Esophagus squamous epithelium (tissue), 5 donors: ENCODE results near the gene CLSTN2. TPM values are rescaled to one million over a fixed set of nuclear protein-coding genes. Genes with fewer than 3 reads are reported as not detected.

ENCODE experiments used
- DNase-seq: peaks from one replicate; lab custom pipeline; 2025; lab: John Stamatoyannopoulos, UW
- H3K27ac ChIP-seq, 4 donors: fragments of 200-600 bp; sonication (generic); one replicate each; pipeline ENCODE4 v1.5.1; 2016 to 2019; ENCODE audit warnings: mild to moderate bottlenecking in 1 of 4
- H3K27me3 ChIP-seq, 4 donors: fragments of 200-600 bp; sonication (generic); 1 replicate in 3 of 4; 2 replicates in 1 of 4; pipeline versions ENCODE4 v1.5.1 to v1.6.0; 2017 to 2021; ENCODE audit warnings: antibody characterized with exemption in 1 of 4
- H3K36me3 ChIP-seq, 3 donors: fragments of 200-600 bp; sonication (generic); one replicate each; pipeline ENCODE4 v1.5.1; 2016 to 2019
- H3K4me1 ChIP-seq, 3 donors: fragments of 200-600 bp; sonication (generic); one replicate each; pipeline ENCODE4 v1.5.1; 2017 to 2019
- H3K4me3 ChIP-seq, 4 donors: fragments of 200-600 bp; sonication (generic); 1 replicate in 3 of 4; 2 replicates in 1 of 4; pipeline ENCODE4 v1.5.1; 2016 to 2019; ENCODE audit warnings: mild to moderate bottlenecking in 2 of 4, moderate library complexity in 1 of 4
- H3K9me3 ChIP-seq, 3 donors: fragments of 200-600 bp; sonication (generic); one replicate each; pipeline ENCODE4 v1.5.1; 2016 to 2019
- POLR2A ChIP-seq, 4 donors: fragments of 450-650 bp; IDR thresholded peaks; one replicate each; pipeline ENCODE4 v1.6.1; 2017; ENCODE audit warnings: antibody characterized with exemption in 4 of 4, mild to moderate bottlenecking in 4 of 4, moderate library complexity in 3 of 4
- WGBS, 2 donors: methylation state at CpG; one replicate each; pipeline ENCODE4 v1.1.5; 2018; 5-methylcytosine and 5-hydroxymethylcytosine counted together
- intact Hi-C: fragments of 100-400 bp; cut with DNase I; formaldehyde crosslinking; loops from one replicate; pipeline ENCODE4 v1.15.0; 2022
- total RNA-seq, 4 donors: library from RNA; depleted of rRNA; stranded (reverse); fragments of >200 nt; gene quantifications; one replicate each; pipeline ENCODE4 v1.1.0, GENCODE V29; 2016
- TF ChIP-seq, protein P1 (sequence below), 6 experiments: fragments of 450-650 bp in 4 of 6; fragments of 200-600 bp in 2 of 6; sonication (generic) in 2 of 6; IDR thresholded peaks; one replicate each; pipeline ENCODE4 v1.5.1; 2016 to 2019; ENCODE audit warnings: antibody characterized with exemption in 6 of 6, mild to moderate bottlenecking in 4 of 6, moderate library complexity in 4 of 6
- donor health status: DM: yes; HTN: yes; CAD: no.

The CLSTN2 gene
- total RNA-seq, 4 donors from 2014 or later, result 0.53 to 5.0 (median 3.1) TPM

GRCh38 chr3:140430494-140430893, 495.5 kb downstream of the CLSTN2 start:
- DNase-seq, result no peak
- WGBS, 2 donors, result 82 to 92% methylated on average over 7 of the region's 7 CpGs
- intact Hi-C loops, result no loop called here

DNA sequence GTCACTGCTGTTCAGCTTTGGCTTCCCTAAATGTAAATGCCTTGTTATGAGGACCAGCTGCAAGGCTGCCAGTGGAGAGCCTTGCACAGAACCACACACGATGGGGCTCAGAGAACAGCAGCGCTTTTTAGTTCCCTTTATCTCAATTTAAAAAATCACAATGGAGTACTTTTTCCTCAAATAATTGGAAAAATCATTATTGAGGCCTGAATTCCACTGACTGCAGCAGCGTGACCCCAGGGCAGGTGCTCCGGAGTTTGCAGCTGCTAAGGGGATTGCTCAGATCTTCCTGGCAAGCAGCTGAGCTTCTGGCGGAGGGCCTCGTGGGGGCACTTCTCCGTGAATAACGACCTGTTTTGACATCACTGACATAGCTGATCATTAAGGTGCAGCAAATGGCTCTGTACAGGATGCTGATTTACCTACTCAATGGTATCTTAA, 497.3 kb downstream of the CLSTN2 start:
- TF ChIP-seq, protein P1, sequence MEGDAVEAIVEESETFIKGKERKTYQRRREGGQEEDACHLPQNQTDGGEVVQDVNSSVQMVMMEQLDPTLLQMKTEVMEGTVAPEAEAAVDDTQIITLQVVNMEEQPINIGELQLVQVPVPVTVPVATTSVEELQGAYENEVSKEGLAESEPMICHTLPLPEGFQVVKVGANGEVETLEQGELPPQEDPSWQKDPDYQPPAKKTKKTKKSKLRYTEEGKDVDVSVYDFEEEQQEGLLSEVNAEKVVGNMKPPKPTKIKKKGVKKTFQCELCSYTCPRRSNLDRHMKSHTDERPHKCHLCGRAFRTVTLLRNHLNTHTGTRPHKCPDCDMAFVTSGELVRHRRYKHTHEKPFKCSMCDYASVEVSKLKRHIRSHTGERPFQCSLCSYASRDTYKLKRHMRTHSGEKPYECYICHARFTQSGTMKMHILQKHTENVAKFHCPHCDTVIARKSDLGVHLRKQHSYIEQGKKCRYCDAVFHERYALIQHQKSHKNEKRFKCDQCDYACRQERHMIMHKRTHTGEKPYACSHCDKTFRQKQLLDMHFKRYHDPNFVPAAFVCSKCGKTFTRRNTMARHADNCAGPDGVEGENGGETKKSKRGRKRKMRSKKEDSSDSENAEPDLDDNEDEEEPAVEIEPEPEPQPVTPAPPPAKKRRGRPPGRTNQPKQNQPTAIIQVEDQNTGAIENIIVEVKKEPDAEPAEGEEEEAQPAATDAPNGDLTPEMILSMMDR (IDR thresholded peaks at IDR 0.05), result no peak
- TF ChIP-seq POLR2A (IDR thresholded peaks at IDR 0.05), result no peak
- intact Hi-C loops, result no loop called here
- no peak overlapping the region for H3K27ac ChIP-seq
- no peaks in the 10 kb centered on the region for H3K9me3 ChIP-seq
- no peaks in the 10 kb centered on the region for H3K4me1 ChIP-seq
- no peak for DNase-seq
- H3K36me3 ChIP-seq, result no peaks in the 10 kb centered on the region
- WGBS, 2 donors, result 53 to 60% methylated on average over 7 to 8 of the region's 8 CpGs
- no peak overlapping the region for H3K4me3 ChIP-seq
- H3K27me3 ChIP-seq, result no peaks in the 10 kb centered on the region

More at GRCh38 chr3:140430494-140430893, 495.5 kb downstream of the CLSTN2 start:
- no peak overlapping the region for H3K27ac ChIP-seq
- H3K4me3 ChIP-seq, result no peak overlapping the region
- H3K27me3 ChIP-seq, result no peaks in the 10 kb centered on the region
- no peaks in the 10 kb centered on the region for H3K36me3 ChIP-seq
- H3K9me3 ChIP-seq, result no peaks in the 10 kb centered on the region
- H3K4me1 ChIP-seq, result no peaks in the 10 kb centered on the region
- TF ChIP-seq, protein P1 (IDR thresholded peaks at IDR 0.05), result no peak
- no peak for TF ChIP-seq POLR2A (IDR thresholded peaks at IDR 0.05)

- no peak for DNase-seq
- TF ChIP-seq POLR2A (IDR thresholded peaks at IDR 0.05), result no peak
- TF ChIP-seq, protein P1 (IDR thresholded peaks at IDR 0.05), result no peak
- Histone ChIP-seq H3K4me1 (no peaks in the 10 kb centered on the region), H3K4me3 (no peak overlapping the region), H3K27ac (no peak overlapping the region), H3K36me3 (no peaks in the 10 kb centered on the region), H3K27me3 (no peaks in the 10 kb centered on the region), H3K9me3 (no peaks in the 10 kb centered on the region)
- WGBS, 2 donors, result 46 to 87% methylated on average over 2 of the region's 2 CpGs
- intact Hi-C loops, result no loop called here
Observed at GRCh38 chr3:140433431-140433830, 498.4 kb downstream of the CLSTN2 start.

DNA sequence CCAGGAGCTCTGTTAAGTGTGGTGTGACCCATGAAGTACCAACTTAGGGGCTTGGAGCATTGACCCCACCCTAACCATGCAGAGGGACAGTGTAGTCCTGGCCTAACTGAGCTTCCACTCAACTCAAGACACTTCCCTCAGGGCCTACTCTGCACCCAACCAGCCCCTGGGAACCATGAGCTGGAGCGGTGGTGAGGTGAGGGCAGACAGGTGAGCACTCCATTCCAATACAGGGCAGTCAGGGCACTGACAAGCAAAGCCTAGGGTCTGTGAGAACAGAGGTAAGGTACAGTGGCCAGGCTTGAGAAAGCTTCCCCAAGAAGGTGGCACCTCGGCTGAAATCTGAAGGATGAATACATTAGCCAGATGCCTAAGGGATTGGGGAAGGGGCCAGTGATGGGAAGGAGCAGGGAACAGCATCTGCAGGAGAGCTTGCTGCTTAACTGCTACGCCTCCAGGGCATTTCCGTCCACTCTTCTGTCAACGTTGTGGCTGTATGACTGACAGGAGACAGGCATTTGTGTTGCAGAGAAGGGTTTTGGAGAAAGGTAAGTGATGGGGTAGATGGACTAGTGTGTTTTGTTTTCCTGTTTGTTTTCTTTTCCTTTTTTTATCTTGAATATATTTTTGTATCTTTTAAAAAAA, 499.4 kb downstream of the CLSTN2 start:
- Histone ChIP-seq H3K36me3 (no peaks in the 10 kb centered on the region), H3K4me1 (no peaks in the 10 kb centered on the region), H3K27me3 (no peaks in the 10 kb centered on the region), H3K9me3 (no peaks in the 10 kb centered on the region), H3K4me3 (no peak overlapping the region), H3K27ac (no peak overlapping the region)
- TF ChIP-seq, protein P1 (IDR thresholded peaks at IDR 0.05), result no peak
- TF ChIP-seq POLR2A (IDR thresholded peaks at IDR 0.05), result no peak
- WGBS, 2 donors, result 63 to 68% methylated on average over 4 of the region's 5 CpGs
- intact Hi-C loops, result no loop called here
- DNase-seq, result no peak

- DNase-seq, result no peak
- peaks cover 0 to 8% (median 6%) of the 10 kb centered on the region in 3 donors for H3K4me1 ChIP-seq
- H3K9me3 ChIP-seq, result no peaks in the 10 kb centered on the region
- intact Hi-C loops, result no loop called here
- no peak overlapping the region for H3K4me3 ChIP-seq
- 75 to 93% methylated on average over 3 to 4 of the region's 4 CpGs for WGBS, 2 donors
- H3K27me3 ChIP-seq, result no peaks in the 10 kb centered on the region
- H3K36me3 ChIP-seq, result no peaks in the 10 kb centered on the region
- TF ChIP-seq POLR2A (IDR thresholded peaks at IDR 0.05), result no peak
- TF ChIP-seq, protein P1 (IDR thresholded peaks at IDR 0.05), result no peak
- no peak overlapping the region for H3K27ac ChIP-seq
Observed at GRCh38 chr3:140436421-140436820, 501.4 kb downstream of the CLSTN2 start.
